SH-SY5Y (cell line): ENCODE results near the gene COL1A1.

ENCODE experiments used
- GATA2 ChIP-seq: IDR thresholded peaks from 2 replicates; pipeline ENCODE4 v1.6.1; 2011; ENCODE audit warnings: mild to moderate bottlenecking, low read depth, low read length
- GATA3 ChIP-seq: IDR thresholded peaks from 2 replicates; pipeline ENCODE4 v1.6.1; 2011; ENCODE audit warnings: low read depth, mild to moderate bottlenecking, low read length, moderate library complexity

GRCh38 chr17:50214976-50215760, 13.7 kb upstream of the COL1A1 start:
- no peak for TF ChIP-seq GATA3
- TF ChIP-seq GATA2: no peak
